Right hindlimb (tissue), 1 donor: ENCODE measurements around the gene KRT82.
A peak's percentile ranks its signal among the peaks of the same experiment; 100 is the strongest.

ENCODE experiments used
- DNase-seq: peaks from one replicate; pipeline ENCODE4 v3.0.0-alpha.2; 2018

The KRT82 gene

GRCh38 chr12:52380271-52380694, 25.9 kb downstream of the KRT82 start:
- DNase-seq: peak; percentile 40

DNA sequence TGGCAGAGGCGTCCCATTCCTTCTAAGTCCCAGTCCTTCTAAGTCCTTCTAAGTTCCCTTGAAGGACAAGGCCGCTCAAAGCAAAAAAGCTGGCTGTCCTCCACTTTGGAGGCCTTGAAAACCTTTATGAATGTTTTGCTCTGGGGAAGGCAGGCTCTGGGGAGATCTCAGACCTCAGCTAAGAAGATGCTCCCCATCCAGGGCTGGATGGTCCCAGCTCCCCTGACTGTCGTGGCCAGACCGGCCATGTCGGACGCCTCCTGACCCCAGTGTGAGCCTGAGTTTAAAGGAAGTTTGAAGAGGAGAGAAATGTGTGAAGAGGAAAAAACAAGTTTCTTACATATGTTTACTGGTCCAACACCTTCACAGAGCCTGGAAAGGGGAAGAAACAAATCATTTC, 26.6 kb downstream of the KRT82 start:
- DNase-seq: no peak

GRCh38 chr12:52378091-52378490, 28.0 kb downstream of the KRT82 start:
- no peak for DNase-seq

DNA sequence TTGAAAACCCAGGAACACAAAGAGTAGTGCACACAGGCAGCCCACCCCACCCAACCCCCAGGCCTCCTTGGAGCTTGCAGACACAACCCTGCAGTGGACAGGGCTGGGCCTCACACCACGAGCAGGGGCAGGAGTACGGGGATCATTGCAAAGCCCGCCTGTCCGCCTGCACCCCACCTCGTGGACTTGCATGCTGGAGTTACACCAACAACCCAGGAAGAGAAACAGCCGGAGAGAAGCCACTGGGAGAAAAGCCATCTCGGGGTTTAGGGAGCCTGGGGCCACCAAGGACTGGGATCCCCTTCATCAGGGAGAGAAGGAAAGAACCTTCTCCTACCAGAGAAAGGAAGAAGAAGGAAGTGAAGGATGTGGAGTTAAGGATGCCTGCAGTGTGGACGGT, 28.9 kb downstream of the KRT82 start:
- no peak for DNase-seq

DNA sequence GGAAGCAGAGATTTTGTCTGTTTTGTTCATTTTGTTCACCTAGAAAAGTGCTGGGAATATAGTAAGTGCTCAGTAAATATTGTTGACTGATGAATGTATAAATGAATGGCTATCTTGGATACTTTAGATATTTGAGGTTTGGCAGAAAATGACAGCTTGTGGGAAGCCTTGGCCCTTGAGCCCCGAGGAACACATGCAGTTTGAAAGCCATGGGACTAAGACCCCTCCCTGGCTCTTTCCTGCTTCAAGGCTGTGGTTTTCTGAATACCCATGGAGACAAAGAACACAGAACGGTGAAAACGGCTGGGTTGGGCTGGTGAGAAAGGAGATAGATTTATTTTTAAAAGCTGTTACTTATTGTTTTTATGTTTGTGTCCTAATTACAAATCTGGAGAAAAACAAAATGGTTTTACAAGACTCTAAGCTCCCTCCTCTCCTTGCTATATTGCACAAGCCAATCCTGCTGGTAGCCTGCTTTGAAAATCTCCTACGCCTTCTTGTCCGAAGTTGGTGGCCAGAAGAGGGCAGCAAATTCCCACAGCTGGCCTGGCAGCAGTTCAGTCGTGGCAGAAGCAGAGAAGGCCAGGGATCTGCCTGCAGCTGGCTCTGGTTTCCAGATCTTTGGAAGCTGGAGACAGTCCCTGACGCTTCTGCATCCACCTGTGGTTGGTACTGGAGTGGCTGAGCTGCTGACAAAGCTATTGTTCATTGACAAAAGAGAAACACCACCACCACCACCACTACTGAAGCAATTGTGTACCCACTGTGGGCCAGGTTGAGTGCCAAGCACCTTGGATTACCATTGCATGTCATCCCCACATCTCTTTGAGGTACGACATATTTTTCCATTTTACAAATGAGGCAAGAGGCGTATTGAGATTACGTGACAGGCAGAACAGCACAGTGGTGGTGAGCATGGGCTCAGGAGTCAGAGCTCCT, 33.6 kb downstream of the KRT82 start:
- DNase-seq: peak; percentile 87

GRCh38 chr12:52371716-52372115, 34.4 kb downstream of the KRT82 start:
- no peak for DNase-seq

DNA sequence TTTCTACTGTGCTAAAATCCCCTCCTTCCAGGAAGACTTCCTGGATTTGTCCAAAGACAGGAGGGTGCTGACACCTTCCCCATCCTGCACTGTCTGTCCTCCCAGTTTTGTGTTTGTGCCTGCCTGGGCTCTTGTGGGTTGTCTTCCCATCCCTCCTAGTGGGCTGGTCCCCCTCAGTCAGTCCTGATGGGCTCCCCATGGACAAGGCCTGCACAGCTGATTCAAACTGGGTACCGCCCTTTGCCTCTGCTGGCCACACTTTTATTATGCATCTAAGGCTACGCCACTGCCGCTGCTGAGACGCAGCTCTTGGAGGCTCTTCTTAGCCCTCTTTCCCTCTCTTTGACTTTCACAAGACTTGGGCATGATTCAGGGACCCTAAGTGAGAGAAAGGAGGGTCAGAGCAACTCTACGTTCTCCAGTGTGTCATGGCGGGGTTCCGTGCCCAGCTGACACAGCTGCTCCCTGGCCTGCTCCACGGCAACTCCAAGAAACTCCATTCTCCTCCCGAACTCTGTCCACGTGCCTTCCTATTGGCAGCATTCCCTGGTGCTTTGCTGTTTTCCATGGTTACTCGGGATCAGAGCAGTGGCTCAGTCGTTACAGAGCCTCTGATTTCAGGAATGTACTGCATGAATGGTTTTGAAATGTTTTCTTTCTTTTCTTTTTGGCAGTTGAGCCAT, 35.1 kb downstream of the KRT82 start:
- DNase-seq: peak; percentile 86

DNA sequence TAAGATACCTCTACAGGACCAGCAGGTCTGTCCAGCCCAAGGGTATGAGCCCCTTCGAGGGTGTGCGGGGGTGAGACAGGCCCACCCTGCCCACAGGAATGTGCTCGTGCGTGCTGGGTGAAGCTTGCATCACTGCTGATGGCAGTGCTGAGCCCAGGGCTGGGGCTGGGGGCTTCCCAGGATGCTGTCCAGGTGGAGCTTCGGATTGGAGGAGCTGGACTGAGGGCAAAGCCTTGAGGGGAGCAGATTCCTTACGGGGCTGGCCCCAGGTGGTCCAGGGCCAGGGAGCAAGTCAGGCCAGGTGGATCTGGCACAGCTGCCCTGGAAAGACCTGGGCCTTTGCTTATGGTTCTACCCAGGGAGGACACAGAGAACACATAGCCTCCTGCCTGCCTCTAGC, 36.3 kb downstream of the KRT82 start:
- no peak for DNase-seq

- DNase-seq: no peak
These were observed 36.9 kb downstream of the KRT82 start for GRCh38 chr12:52369211-52369610.

GRCh38 chr12:52368508-52368907, 37.6 kb downstream of the KRT82 start:
- DNase-seq: no peak

GRCh38 chr12:52367876-52368275, 38.3 kb downstream of the KRT82 start:
- no peak for DNase-seq

GRCh38 chr12:52366738-52367485, 39.2 kb downstream of the KRT82 start, which contains the start of gene KRT85:
Gene KRT85, minus strand, starts transcription at chr12:52367481. Its CDS starts 76 bp downstream, at chr12:52367405.
- no peak for DNase-seq

DNA sequence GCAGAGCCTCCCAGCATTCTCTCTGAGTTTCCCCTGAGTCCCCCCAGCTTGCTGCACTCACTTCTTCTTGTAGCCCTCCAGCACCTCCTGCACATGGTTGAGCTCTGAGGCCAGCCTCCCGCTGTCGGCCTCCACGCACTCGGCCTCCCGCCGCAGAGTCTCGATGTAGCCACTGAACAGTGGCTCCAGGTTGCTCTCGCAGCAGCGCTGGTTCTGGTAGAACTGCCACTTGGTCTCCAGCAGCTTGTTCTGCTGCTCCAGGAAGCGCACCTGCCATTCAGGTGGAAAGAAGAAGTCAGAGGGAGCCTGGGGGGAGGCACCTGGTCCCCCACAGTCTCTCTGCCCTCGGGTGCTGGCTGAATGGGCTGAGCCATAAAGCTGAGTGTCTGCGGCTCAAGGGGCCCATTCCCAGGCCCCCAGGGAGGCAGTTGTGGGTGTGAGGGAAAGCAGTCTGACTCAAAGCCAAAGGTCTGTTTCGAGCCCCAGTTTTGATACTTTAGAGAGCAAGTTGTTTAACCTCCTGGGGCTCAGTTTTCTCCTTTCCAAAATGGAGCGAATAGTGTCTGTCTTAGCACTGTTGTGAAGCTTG, 41.1 kb downstream of the KRT82 start:
- no peak for DNase-seq

GRCh38 chr12:52364061-52364460, 42.1 kb downstream of the KRT82 start:
- no peak for DNase-seq

- no peak for DNase-seq
These were observed 42.9 kb downstream of the KRT82 start for GRCh38 chr12:52363111-52363679.

- DNase-seq: no peak
These were observed 43.9 kb downstream of the KRT82 start for GRCh38 chr12:52362118-52362726.

DNA sequence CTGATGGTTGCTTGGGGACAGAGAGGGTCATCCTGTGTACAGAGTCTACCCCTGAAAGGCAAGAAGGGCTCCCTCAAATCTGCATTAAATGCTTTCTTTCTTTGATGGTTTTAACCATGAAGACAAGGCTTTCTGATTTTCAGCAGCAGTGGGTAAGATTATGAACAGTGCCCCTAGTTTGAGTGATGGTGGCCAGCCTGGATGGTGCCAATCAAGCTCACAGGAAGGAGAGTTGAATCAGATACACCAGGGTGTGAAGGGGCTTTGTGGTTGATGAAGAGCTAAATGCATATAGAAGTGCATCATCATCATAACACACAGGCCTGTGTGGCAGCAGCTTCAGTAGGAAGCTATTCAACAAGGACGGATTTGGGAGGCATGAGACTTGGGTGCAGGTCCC, 44.6 kb downstream of the KRT82 start:
- no peak for DNase-seq

DNA sequence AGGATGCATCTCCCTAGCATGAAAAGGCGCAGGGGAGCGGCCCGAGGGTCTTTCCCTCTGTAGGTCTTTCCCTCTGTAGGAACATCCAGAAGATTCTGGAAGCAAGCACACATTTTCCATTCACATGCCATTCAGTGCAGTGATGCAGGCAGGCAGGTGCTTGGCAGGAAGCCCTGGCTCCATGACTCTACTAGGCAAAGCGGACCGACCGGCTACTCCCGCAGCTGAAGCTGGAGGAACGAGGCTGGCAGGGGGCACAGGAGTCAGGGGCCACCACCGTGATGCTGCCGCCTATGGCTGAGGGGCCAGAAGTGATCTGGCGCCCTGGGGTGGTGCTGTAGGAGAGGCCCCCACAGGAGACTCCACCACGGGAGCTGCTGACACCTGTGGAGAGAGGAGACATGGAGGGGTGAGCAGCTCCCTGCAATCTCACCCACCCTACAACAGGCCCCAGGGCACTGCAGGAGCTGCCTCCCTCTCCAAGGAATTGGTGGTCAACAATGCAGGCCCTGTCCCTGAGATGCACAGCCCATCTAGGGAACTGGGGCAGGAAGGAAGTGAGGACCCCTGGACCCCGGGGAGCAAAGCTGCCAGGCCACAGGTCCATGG, 45.4 kb downstream of the KRT82 start:
- no peak for DNase-seq

- no peak for DNase-seq
These were observed 46.0 kb downstream of the KRT82 start for GRCh38 chr12:52360106-52360662.

DNA sequence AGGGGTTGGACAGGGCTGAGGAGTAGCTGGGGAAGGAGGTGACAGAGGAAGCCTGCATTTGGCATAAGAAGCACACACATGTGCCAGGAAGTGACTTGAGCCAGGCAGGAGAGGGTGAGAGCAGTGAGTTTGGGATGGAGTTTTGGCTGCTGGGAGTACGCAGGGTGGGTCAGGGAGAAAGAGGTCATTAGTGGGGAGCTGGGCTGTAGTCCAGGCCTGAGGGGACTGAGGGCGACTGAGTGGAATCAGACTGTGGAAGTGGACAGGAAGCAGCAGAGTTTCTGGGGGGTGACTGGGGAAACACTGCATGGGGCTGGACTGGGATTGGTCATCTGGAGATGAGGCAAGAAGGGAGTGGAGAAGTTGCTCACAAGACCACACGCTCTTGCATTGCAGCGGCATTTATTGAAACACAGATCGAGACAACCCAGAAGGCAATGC, 46.5 kb downstream of the KRT82 start:
- DNase-seq: no peak
